ENCODE measurements around the gene MCTP2.

Gene MCTP2

DNA sequence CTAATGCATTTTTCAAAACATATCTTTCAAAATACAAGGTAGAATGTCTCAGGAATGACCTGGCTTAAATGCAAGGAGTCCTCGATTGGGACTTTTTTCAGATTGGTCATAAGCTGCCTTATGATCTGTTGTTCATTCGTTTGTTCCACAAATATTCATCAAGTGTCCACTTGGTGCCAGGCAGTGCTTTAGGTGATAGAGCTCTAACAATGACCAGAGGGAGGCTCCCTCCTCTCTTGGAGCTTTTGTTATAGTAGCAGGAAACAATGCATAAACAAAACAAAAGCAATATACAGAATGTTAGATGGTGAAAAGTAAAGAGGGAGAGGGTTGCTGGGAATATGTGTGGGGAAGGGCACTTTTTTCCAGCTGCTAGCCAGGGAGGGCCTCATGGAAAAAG, 156.1 kb downstream of the MCTP2 start:
- Histone ChIP-seq H3K36me3 (ENCODE audit: insufficient read depth, low read depth, low read length) (no peaks in the 10 kb centered on the region), H3K27ac (ENCODE audit: low read length) (no peak overlapping the region), H3K9me3 (ENCODE audit: insufficient read depth, low read depth, low read length) (no peaks in the 10 kb centered on the region), H3K9ac (ENCODE audit: low read depth, low read length) (no peak overlapping the region), H3K4me1 (ENCODE audit: insufficient read depth, low read length) (no peaks in the 10 kb centered on the region), H3K27me3 (ENCODE audit: insufficient read depth, low read length) (no peaks in the 10 kb centered on the region), H3K4me3 (ENCODE audit: low read length) (no peak overlapping the region)

DNA sequence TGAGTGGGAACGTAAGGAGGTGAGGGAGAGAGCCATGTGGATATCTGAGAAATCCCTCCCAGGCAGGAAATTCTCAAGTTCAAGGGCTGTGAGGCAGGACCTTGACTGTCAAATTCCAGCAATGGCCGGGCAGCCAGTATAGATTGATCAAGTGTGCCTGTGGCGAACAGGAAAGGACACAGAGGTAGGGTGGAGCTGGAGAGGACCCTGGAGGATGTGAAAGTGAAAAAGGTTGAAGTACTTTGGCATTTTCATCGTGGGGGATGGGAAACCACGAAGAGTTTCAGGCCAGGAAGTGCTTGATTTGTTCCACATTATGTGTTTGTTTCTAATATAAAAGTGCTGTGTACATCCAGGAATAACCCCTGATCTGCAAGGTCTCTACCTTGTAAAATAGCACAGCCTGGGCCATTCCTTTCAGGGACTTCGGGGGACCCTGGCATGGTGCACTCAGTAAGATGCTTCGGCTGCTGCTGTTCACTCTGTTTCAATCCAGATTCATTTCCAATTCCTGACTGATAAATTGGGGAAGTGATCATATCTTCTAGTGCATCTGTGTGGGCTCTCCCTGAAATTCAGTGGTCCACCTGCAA, 156.6 kb downstream of the MCTP2 start:
- Histone ChIP-seq H3K27ac (ENCODE audit: low read length) (no peak overlapping the region), H3K4me3 (ENCODE audit: low read length) (no peak overlapping the region)

DNA sequence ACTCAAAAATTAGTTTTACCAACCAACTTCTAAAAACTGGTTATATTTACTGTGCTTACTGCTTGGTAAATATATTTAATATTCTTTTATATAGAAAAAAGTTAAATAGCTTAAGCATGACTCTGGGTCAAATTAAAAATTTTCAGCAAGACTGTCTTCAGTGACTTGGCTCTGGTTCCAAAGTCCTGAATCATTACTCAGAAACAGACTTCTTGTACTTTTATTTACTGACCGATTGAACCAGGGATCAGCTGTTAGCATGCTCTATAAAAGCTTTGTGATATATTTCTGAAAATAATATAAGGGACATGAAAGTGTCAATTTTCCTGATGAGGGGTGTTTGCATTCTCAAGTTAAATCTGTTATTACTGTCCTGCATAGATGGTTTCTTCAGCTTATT, 164.3 kb downstream of the MCTP2 start:
- Histone ChIP-seq H3K36me3 (ENCODE audit: insufficient read depth, low read depth, low read length) (no peaks in the 10 kb centered on the region), H3K27me3 (ENCODE audit: insufficient read depth, low read length) (no peaks in the 10 kb centered on the region), H3K4me1 (ENCODE audit: insufficient read depth, low read length) (peaks cover 4% of the 10 kb centered on the region; the same call in 1 of the 2 replicates), H3K9me3 (ENCODE audit: insufficient read depth, low read depth, low read length) (no peaks in the 10 kb centered on the region), H3K4me3 (ENCODE audit: low read length) (no peak overlapping the region), H3K27ac (ENCODE audit: low read length) (no peak overlapping the region), H3K9ac (ENCODE audit: low read depth, low read length) (no peak overlapping the region)

More for the DNA sequence above, 156.6 kb downstream of the MCTP2 start:
- Histone ChIP-seq H3K27me3 (ENCODE audit: insufficient read depth, low read length) (no peaks in the 10 kb centered on the region), H3K4me1 (ENCODE audit: insufficient read depth, low read length) (no peaks in the 10 kb centered on the region), H3K9me3 (ENCODE audit: insufficient read depth, low read depth, low read length) (no peaks in the 10 kb centered on the region), H3K36me3 (ENCODE audit: insufficient read depth, low read depth, low read length) (no peaks in the 10 kb centered on the region), H3K9ac (ENCODE audit: low read depth, low read length) (no peak overlapping the region)

DNA sequence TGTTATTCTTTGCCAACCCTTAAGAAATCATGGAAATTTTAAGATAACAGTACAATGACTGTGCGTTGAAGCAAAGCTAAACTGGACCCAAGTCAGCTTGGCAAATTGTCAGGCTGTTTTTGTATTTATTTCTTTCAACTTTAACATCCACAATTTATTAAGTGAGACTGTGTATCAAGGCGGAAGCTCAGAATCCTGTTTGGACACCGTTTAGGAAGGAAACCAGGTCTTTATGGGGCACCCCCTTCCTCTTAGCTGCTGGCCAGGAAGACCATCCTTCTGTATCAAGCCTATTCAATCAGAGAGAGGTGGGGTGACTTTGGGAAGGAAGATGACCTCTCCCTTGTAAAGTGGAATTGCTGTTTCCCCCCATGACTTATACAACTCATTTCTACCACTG, 166.0 kb downstream of the MCTP2 start:
- Histone ChIP-seq H3K27me3 (ENCODE audit: insufficient read depth, low read length) (no peaks in the 10 kb centered on the region), H3K9ac (ENCODE audit: low read depth, low read length) (no peak overlapping the region), H3K36me3 (ENCODE audit: insufficient read depth, low read depth, low read length) (no peaks in the 10 kb centered on the region), H3K9me3 (ENCODE audit: insufficient read depth, low read depth, low read length) (no peaks in the 10 kb centered on the region), H3K4me3 (ENCODE audit: low read length) (no peak overlapping the region), H3K27ac (ENCODE audit: low read length) (no peak overlapping the region), H3K4me1 (ENCODE audit: insufficient read depth, low read length) (peaks cover 15% of the 10 kb centered on the region; the same call in 1 of the 2 replicates)

DNA sequence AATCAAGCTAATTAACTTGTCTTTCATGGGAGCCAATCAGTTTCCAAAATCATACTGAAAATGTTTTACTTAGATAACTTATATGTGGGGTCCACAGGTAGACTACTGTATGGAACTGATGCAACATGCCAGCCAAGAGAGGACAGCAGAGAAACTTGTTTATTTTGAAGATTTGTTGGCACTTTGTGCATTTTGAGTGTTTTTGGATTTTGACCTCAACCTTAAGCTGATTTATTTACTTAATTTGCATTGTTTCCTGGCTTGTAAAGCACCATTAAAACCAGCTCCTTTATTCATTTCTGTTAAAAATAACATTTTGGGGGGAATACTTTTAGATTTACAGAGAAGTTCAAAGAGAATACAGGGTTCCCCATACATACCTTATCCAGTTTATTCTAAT, 166.6 kb downstream of the MCTP2 start:
- Histone ChIP-seq H3K27me3 (ENCODE audit: insufficient read depth, low read length) (no peaks in the 10 kb centered on the region), H3K9me3 (ENCODE audit: insufficient read depth, low read depth, low read length) (no peaks in the 10 kb centered on the region), H3K27ac (ENCODE audit: low read length) (no peak overlapping the region), H3K36me3 (ENCODE audit: insufficient read depth, low read depth, low read length) (no peaks in the 10 kb centered on the region), H3K9ac (ENCODE audit: low read depth, low read length) (no peak overlapping the region), H3K4me1 (ENCODE audit: insufficient read depth, low read length) (peaks cover 15% of the 10 kb centered on the region; the same call in 1 of the 2 replicates), H3K4me3 (ENCODE audit: low read length) (no peak overlapping the region)

DNA sequence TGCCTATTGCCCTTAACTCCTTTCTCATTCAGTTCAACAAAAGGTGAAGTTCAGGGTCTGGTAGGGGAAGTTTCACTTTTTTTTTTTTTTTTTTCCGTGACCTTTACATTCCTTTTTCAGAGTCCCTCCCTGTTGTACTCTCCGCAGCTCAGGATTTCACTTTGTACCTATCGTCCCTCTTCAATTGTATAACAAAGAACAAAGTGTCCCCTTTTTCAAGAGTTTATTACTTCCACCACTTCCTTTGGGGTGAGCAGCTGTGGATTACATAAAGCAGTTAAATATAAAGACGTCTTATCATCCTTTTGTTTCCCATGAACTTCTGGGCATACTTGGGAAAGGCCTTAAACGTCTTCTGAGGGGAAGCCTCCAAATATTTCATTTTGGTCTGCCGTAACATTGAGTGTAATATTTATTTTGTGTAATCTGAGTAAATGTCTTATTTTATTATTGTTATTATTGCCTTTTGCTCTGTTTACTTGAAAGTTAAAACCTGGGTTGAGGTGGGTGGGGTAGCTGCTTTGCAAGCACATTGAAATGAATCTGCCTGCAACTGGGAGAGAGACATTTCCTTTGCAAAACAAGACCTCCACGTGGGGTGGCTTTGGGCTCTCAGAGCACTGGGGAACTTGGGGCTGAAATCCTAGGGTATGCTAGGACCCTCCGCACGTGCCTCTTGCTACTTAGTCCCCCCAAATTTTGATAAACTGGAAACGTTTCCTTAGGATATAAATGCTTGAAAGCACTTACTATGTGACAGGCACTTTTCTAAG, 169.4 kb downstream of the MCTP2 start:
- H3K9ac ChIP-seq (ENCODE audit: low read depth, low read length) = no peak overlapping the region
- H3K27me3 ChIP-seq (ENCODE audit: insufficient read depth, low read length) = no peaks in the 10 kb centered on the region
- no peaks in the 10 kb centered on the region for H3K9me3 ChIP-seq (ENCODE audit: insufficient read depth, low read depth, low read length)
- peaks cover 15% of the 10 kb centered on the region; the same call in 1 of the 2 replicates for H3K4me1 ChIP-seq (ENCODE audit: insufficient read depth, low read length)
- no peak overlapping the region for H3K4me3 ChIP-seq (ENCODE audit: low read length)
- no peaks in the 10 kb centered on the region for H3K36me3 ChIP-seq (ENCODE audit: insufficient read depth, low read depth, low read length)
- no peak overlapping the region for H3K27ac ChIP-seq (ENCODE audit: low read length)

GRCh38 chr15:94403331-94403730, 172.0 kb downstream of the MCTP2 start:
- Histone ChIP-seq H3K9ac (ENCODE audit: low read depth, low read length) (no peak overlapping the region), H3K27ac (ENCODE audit: low read length) (no peak overlapping the region)

DNA sequence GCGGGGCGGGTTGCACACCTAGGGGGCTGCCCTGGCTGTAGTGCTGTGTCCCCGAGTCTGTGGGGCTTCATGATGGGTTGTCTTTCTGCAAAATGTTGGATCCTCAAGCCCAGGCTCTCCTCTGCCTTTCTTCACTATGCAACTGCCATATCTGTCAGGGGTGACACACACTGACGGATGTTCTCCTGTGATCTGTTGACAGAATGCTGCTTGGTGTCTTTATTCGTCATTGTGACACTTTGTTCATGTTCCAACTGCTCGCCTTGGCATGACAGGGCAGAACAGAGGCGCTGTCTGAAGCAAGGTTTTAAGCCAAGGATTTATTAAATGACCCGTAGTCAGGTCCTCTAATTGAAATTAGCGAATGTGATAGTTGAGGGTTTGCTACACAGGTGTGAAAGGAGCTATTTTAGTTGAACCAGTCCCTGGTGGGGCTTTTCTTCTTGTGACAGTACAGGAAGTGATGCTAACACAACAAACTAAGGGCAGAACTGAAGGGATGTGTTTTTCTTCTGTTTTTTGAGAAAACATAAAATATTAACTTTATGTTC, 173.4 kb downstream of the MCTP2 start:
- Histone ChIP-seq H3K4me3 (ENCODE audit: low read length) (no peak overlapping the region), H3K9me3 (ENCODE audit: insufficient read depth, low read depth, low read length) (no peaks in the 10 kb centered on the region), H3K27ac (ENCODE audit: low read length) (no peak overlapping the region), H3K27me3 (ENCODE audit: insufficient read depth, low read length) (no peaks in the 10 kb centered on the region), H3K4me1 (ENCODE audit: insufficient read depth, low read length) (peaks cover 15% of the 10 kb centered on the region; the same call in 1 of the 2 replicates), H3K9ac (ENCODE audit: low read depth, low read length) (no peak overlapping the region), H3K36me3 (ENCODE audit: insufficient read depth, low read depth, low read length) (no peaks in the 10 kb centered on the region)

More at GRCh38 chr15:94403331-94403730, 172.0 kb downstream of the MCTP2 start:
- Histone ChIP-seq H3K4me1 (ENCODE audit: insufficient read depth, low read length) (peaks cover 15% of the 10 kb centered on the region; the same call in 1 of the 2 replicates), H3K27me3 (ENCODE audit: insufficient read depth, low read length) (no peaks in the 10 kb centered on the region), H3K4me3 (ENCODE audit: low read length) (no peak overlapping the region), H3K9me3 (ENCODE audit: insufficient read depth, low read depth, low read length) (no peaks in the 10 kb centered on the region), H3K36me3 (ENCODE audit: insufficient read depth, low read depth, low read length) (no peaks in the 10 kb centered on the region)

DNA sequence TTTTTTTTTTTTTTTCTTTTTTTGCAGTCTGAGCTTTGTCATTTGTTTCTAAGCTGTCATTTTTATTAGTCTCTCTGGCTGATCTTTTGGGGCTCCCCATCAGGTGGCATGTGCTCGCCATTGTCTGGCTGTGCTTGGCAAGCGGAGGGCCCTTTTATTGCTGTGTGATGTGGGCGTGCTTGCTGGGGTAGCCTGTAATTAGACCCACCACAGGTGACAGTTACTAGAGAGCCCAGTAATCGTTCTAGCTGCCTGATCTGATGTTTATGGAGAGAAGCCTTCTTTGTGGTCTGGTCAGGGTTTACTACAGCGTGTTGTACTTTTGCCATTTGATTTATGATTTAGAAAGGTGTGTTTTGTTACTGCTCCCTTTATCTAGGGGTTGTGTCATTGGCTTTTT, 179.9 kb downstream of the MCTP2 start:
- Histone ChIP-seq H3K4me3 (ENCODE audit: low read length) (no peak overlapping the region), H3K27ac (ENCODE audit: low read length) (no peak overlapping the region)

GRCh38 chr15:94411846-94412245, 180.5 kb downstream of the MCTP2 start:
- H3K4me1 ChIP-seq (ENCODE audit: insufficient read depth, low read length) = no peaks in the 10 kb centered on the region
- no peak overlapping the region for H3K27ac ChIP-seq (ENCODE audit: low read length)
- H3K9me3 ChIP-seq (ENCODE audit: insufficient read depth, low read depth, low read length) = no peaks in the 10 kb centered on the region

More for the DNA sequence above, 179.9 kb downstream of the MCTP2 start:
- no peak overlapping the region for H3K9ac ChIP-seq (ENCODE audit: low read depth, low read length)
- H3K27me3 ChIP-seq (ENCODE audit: insufficient read depth, low read length) = no peaks in the 10 kb centered on the region
- H3K36me3 ChIP-seq (ENCODE audit: insufficient read depth, low read depth, low read length) = no peaks in the 10 kb centered on the region
- H3K9me3 ChIP-seq (ENCODE audit: insufficient read depth, low read depth, low read length) = no peaks in the 10 kb centered on the region
- H3K4me1 ChIP-seq (ENCODE audit: insufficient read depth, low read length) = no peaks in the 10 kb centered on the region

GRCh38 chr15:94412979-94413746, 181.8 kb downstream of the MCTP2 start:
- no peaks in the 10 kb centered on the region for H3K9me3 ChIP-seq (ENCODE audit: insufficient read depth, low read depth, low read length)
- H3K27ac ChIP-seq (ENCODE audit: low read length) = no peak overlapping the region
- H3K9ac ChIP-seq (ENCODE audit: low read depth, low read length) = no peak overlapping the region
- no peaks in the 10 kb centered on the region for H3K4me1 ChIP-seq (ENCODE audit: insufficient read depth, low read length)
- H3K27me3 ChIP-seq (ENCODE audit: insufficient read depth, low read length) = no peaks in the 10 kb centered on the region
- no peaks in the 10 kb centered on the region for H3K36me3 ChIP-seq (ENCODE audit: insufficient read depth, low read depth, low read length)
- no peak overlapping the region for H3K4me3 ChIP-seq (ENCODE audit: low read length)

More at GRCh38 chr15:94411846-94412245, 180.5 kb downstream of the MCTP2 start:
- Histone ChIP-seq H3K27me3 (ENCODE audit: insufficient read depth, low read length) (no peaks in the 10 kb centered on the region), H3K4me3 (ENCODE audit: low read length) (no peak overlapping the region), H3K9ac (ENCODE audit: low read depth, low read length) (no peak overlapping the region), H3K36me3 (ENCODE audit: insufficient read depth, low read depth, low read length) (no peaks in the 10 kb centered on the region)

Data from iPS-20b (cell line).